ENCODE data around the gene TCF7.

Gene TCF7

GRCh38 chr5:134084022-134084565, 30.4 kb upstream of the TCF7 start:
- Mint-ChIP-seq H3K36me3 (ENCODE audit: insufficient read depth) (no peaks in the 10 kb centered on the region), H3K27ac (peak overlapping the region in 1 of 2 donors; percentile 38), H3K27me3 (no peaks in the 10 kb centered on the region), H3K4me3 (no peak overlapping the region), H3K4me1 (ENCODE audit: low read depth in 2 of 2) (peaks cover 25 to 27% of the 10 kb centered on the region in 2 donors), H3K9me3 (no peaks in the 10 kb centered on the region)
- ATAC-seq (replicated peaks) (no peak), DNase-seq (no peak)

- no peaks in the 10 kb centered on the region for H3K36me3 Mint-ChIP-seq (ENCODE audit: insufficient read depth)
- DNase-seq (no peak), ATAC-seq (replicated peaks) (no peak)
- no peak overlapping the region for H3K4me3 Mint-ChIP-seq
- peaks cover 20 to 23% of the 10 kb centered on the region in 2 donors for H3K4me1 Mint-ChIP-seq (ENCODE audit: low read depth in 2 of 2)
- H3K27me3 Mint-ChIP-seq: no peaks in the 10 kb centered on the region
- no peaks in the 10 kb centered on the region for H3K9me3 Mint-ChIP-seq
- no peak overlapping the region for H3K27ac Mint-ChIP-seq
These were observed 29.9 kb upstream of the TCF7 start for GRCh38 chr5:134084570-134084969.

- Mint-ChIP-seq H3K4me1 (ENCODE audit: low read depth in 2 of 2) (peaks cover 23 to 26% of the 10 kb centered on the region in 2 donors), H3K27me3 (no peaks in the 10 kb centered on the region), H3K36me3 (ENCODE audit: insufficient read depth) (no peaks in the 10 kb centered on the region), H3K27ac (no peak overlapping the region), H3K9me3 (no peaks in the 10 kb centered on the region), H3K4me3 (no peak overlapping the region)
- DNase-seq (no peak), ATAC-seq (replicated peaks) (no peak)
These were observed 29.1 kb upstream of the TCF7 start for GRCh38 chr5:134085411-134085810.

- Mint-ChIP-seq H3K27me3 (no peaks in the 10 kb centered on the region), H3K9me3 (no peaks in the 10 kb centered on the region), H3K36me3 (ENCODE audit: insufficient read depth) (no peaks in the 10 kb centered on the region), H3K27ac (peak overlapping the region; percentile 16 to 69), H3K4me1 (ENCODE audit: low read depth in 2 of 2) (peaks cover 31 to 33% of the 10 kb centered on the region in 2 donors), H3K4me3 (peak overlapping the region; percentile 2 to 13)
- DNase-seq (no peak), ATAC-seq (replicated peaks) (no peak)
These were observed 28.1 kb upstream of the TCF7 start for GRCh38 chr5:134086225-134086942.

- H3K27me3 Mint-ChIP-seq: no peaks in the 10 kb centered on the region
- H3K4me3 Mint-ChIP-seq: peak overlapping the region; percentile 2 to 13
- H3K4me1 Mint-ChIP-seq (ENCODE audit: low read depth in 2 of 2): peaks cover 31 to 34% of the 10 kb centered on the region in 2 donors
- peak overlapping the region; percentile 16 to 69 for H3K27ac Mint-ChIP-seq
- ATAC-seq (replicated peaks): peak; percentile 83
- no peaks in the 10 kb centered on the region for H3K9me3 Mint-ChIP-seq
- no peaks in the 10 kb centered on the region for H3K36me3 Mint-ChIP-seq (ENCODE audit: insufficient read depth)
- DNase-seq: peak in 2 of 3 experiments; percentile 41
These were observed 27.6 kb upstream of the TCF7 start for GRCh38 chr5:134086943-134087305.

- H3K27ac Mint-ChIP-seq: no peak overlapping the region
These were observed 26.2 kb upstream of the TCF7 start for GRCh38 chr5:134088291-134088690.

GRCh38 chr5:134088994-134089560, 25.4 kb upstream of the TCF7 start:
- ATAC-seq (replicated peaks) (no peak), DNase-seq (no peak)
- H3K27me3 Mint-ChIP-seq: no peaks in the 10 kb centered on the region
- no peaks in the 10 kb centered on the region for H3K9me3 Mint-ChIP-seq
- no peak overlapping the region for H3K4me3 Mint-ChIP-seq
- peaks cover 32 to 35% of the 10 kb centered on the region in 2 donors for H3K4me1 Mint-ChIP-seq (ENCODE audit: low read depth in 2 of 2)
- no peak overlapping the region for H3K27ac Mint-ChIP-seq
- no peaks in the 10 kb centered on the region for H3K36me3 Mint-ChIP-seq (ENCODE audit: insufficient read depth)

More at GRCh38 chr5:134088291-134088690, 26.2 kb upstream of the TCF7 start:
- Mint-ChIP-seq H3K9me3 (no peaks in the 10 kb centered on the region), H3K36me3 (ENCODE audit: insufficient read depth) (no peaks in the 10 kb centered on the region), H3K4me3 (peak overlapping the region in 1 of 2 donors; percentile 2), H3K4me1 (ENCODE audit: low read depth in 2 of 2) (peaks cover 32 to 38% of the 10 kb centered on the region in 2 donors), H3K27me3 (no peaks in the 10 kb centered on the region)
- DNase-seq: no peak
- no peak for ATAC-seq (replicated peaks)

- no peaks in the 10 kb centered on the region for H3K27me3 Mint-ChIP-seq
- H3K36me3 Mint-ChIP-seq (ENCODE audit: insufficient read depth): no peaks in the 10 kb centered on the region
- peaks cover 32 to 35% of the 10 kb centered on the region in 2 donors for H3K4me1 Mint-ChIP-seq (ENCODE audit: low read depth in 2 of 2)
- H3K9me3 Mint-ChIP-seq: no peaks in the 10 kb centered on the region
- peak overlapping the region; percentile 58 to 66 for H3K4me3 Mint-ChIP-seq
- peak overlapping the region; percentile 65 to 83 for H3K27ac Mint-ChIP-seq
- DNase-seq (no peak), ATAC-seq (replicated peaks) (peak; percentile 50)
These were observed 24.0 kb upstream of the TCF7 start for GRCh38 chr5:134090522-134090921.

GRCh38 chr5:134091626-134092121, 22.8 kb upstream of the TCF7 start:
- no peaks in the 10 kb centered on the region for H3K27me3 Mint-ChIP-seq
- H3K36me3 Mint-ChIP-seq (ENCODE audit: insufficient read depth): no peaks in the 10 kb centered on the region
- peak overlapping the region in 1 of 2 donors; percentile 65 for H3K27ac Mint-ChIP-seq
- peaks cover 26 to 33% of the 10 kb centered on the region in 2 donors for H3K4me1 Mint-ChIP-seq (ENCODE audit: low read depth in 2 of 2)
- ATAC-seq (replicated peaks) (no peak), DNase-seq (no peak)
- peak overlapping the region; percentile 58 to 66 for H3K4me3 Mint-ChIP-seq
- no peaks in the 10 kb centered on the region for H3K9me3 Mint-ChIP-seq

- H3K27ac Mint-ChIP-seq: peak overlapping the region in 1 of 2 donors; percentile 47
- H3K9me3 Mint-ChIP-seq: no peaks in the 10 kb centered on the region
- ATAC-seq (replicated peaks): no peak
- H3K27me3 Mint-ChIP-seq: no peaks in the 10 kb centered on the region
- H3K4me3 Mint-ChIP-seq: peak overlapping the region in 1 of 2 donors; percentile 27
- DNase-seq: no peak
- H3K36me3 Mint-ChIP-seq (ENCODE audit: insufficient read depth): no peaks in the 10 kb centered on the region
- H3K4me1 Mint-ChIP-seq (ENCODE audit: low read depth in 2 of 2): peaks cover 23 to 28% of the 10 kb centered on the region in 2 donors
These were observed 21.6 kb upstream of the TCF7 start for GRCh38 chr5:134092875-134093274.

GRCh38 chr5:134093351-134093750, 21.1 kb upstream of the TCF7 start:
- no peaks in the 10 kb centered on the region for H3K9me3 Mint-ChIP-seq
- peaks cover 23 to 24% of the 10 kb centered on the region in 2 donors for H3K4me1 Mint-ChIP-seq (ENCODE audit: low read depth in 2 of 2)
- H3K36me3 Mint-ChIP-seq (ENCODE audit: insufficient read depth): no peaks in the 10 kb centered on the region
- no peak overlapping the region for H3K27ac Mint-ChIP-seq
- no peaks in the 10 kb centered on the region for H3K27me3 Mint-ChIP-seq
- DNase-seq (no peak), ATAC-seq (replicated peaks) (no peak)
- H3K4me3 Mint-ChIP-seq: no peak overlapping the region

- no peak overlapping the region for H3K27ac Mint-ChIP-seq
- H3K9me3 Mint-ChIP-seq: no peaks in the 10 kb centered on the region
- H3K4me1 Mint-ChIP-seq (ENCODE audit: low read depth in 2 of 2): peaks cover 28 to 33% of the 10 kb centered on the region in 2 donors
- peaks cover 2% of the 10 kb centered on the region for H3K36me3 Mint-ChIP-seq (ENCODE audit: insufficient read depth)
- H3K27me3 Mint-ChIP-seq: no peaks in the 10 kb centered on the region
- no peak for ATAC-seq (replicated peaks)
- DNase-seq: no peak
- no peak overlapping the region for H3K4me3 Mint-ChIP-seq
These were observed 19.2 kb upstream of the TCF7 start for GRCh38 chr5:134095293-134095692.

GRCh38 chr5:134095887-134096589, 18.4 kb upstream of the TCF7 start:
- Mint-ChIP-seq H3K4me3 (no peak overlapping the region), H3K27me3 (no peaks in the 10 kb centered on the region), H3K4me1 (ENCODE audit: low read depth in 2 of 2) (peaks cover 29 to 34% of the 10 kb centered on the region in 2 donors), H3K36me3 (ENCODE audit: insufficient read depth) (peaks cover 7% of the 10 kb centered on the region), H3K9me3 (no peaks in the 10 kb centered on the region), H3K27ac (no peak overlapping the region)
- no peak for ATAC-seq (replicated peaks)
- DNase-seq: no peak
